ENCODE data around the gene ZBTB20. TPM values are rescaled to one million over a fixed set of nuclear protein-coding genes. Genes with fewer than 3 reads are reported as not detected.

ZBTB20 gene
- polyA plus RNA-seq, 3 donors: 1.3 to 3.2 (median 2.0) TPM

GRCh38 chr3:114856835-114857234 lies 290.3 kb downstream of the ZBTB20 start:
- H3K27ac ChIP-seq (ENCODE audit: low read depth in 1 of 2, low read length in 2 of 2): no peak overlapping the region
- no peaks in the 10 kb centered on the region for H3K4me1 Mint-ChIP-seq
- no peak for DNase-seq
- no peaks in the 10 kb centered on the region for H3K9me3 ChIP-seq (replicated peaks in 1 of 2; ENCODE audit: control insufficient read depth in 1 of 2, insufficient read depth in 1 of 2, low read length in 2 of 2)
- TF ChIP-seq, protein P1, sequence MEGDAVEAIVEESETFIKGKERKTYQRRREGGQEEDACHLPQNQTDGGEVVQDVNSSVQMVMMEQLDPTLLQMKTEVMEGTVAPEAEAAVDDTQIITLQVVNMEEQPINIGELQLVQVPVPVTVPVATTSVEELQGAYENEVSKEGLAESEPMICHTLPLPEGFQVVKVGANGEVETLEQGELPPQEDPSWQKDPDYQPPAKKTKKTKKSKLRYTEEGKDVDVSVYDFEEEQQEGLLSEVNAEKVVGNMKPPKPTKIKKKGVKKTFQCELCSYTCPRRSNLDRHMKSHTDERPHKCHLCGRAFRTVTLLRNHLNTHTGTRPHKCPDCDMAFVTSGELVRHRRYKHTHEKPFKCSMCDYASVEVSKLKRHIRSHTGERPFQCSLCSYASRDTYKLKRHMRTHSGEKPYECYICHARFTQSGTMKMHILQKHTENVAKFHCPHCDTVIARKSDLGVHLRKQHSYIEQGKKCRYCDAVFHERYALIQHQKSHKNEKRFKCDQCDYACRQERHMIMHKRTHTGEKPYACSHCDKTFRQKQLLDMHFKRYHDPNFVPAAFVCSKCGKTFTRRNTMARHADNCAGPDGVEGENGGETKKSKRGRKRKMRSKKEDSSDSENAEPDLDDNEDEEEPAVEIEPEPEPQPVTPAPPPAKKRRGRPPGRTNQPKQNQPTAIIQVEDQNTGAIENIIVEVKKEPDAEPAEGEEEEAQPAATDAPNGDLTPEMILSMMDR (IDR thresholded peaks at IDR 0.05): no peak
- no peak overlapping the region for H3K9ac ChIP-seq (ENCODE audit: insufficient read depth, low read length, poor library complexity, severe bottlenecking)
- H3K79me2 ChIP-seq (ENCODE audit: insufficient read depth, low read length): no peaks in the 10 kb centered on the region
- H3K4me3 Mint-ChIP-seq: no peak overlapping the region
- no peak overlapping the region for H3K4me3 ChIP-seq (replicated peaks in 1 of 3; ENCODE audit: low read depth in 2 of 3, low read length in 3 of 3)
- H3K9me3 Mint-ChIP-seq: peaks cover 0 to 3% (median 0%) of the 10 kb centered on the region in 7 donors
- no peaks in the 10 kb centered on the region for H3K36me3 ChIP-seq (replicated peaks in 1 of 2; ENCODE audit: control insufficient read depth in 1 of 2, insufficient read depth in 2 of 2, low read length in 2 of 2)
- H4K20me1 ChIP-seq (ENCODE audit: insufficient read depth, low read length): no peaks in the 10 kb centered on the region
- peaks cover 0 to 1% (median 0%) of the 10 kb centered on the region in 3 donors for H3K27me3 Mint-ChIP-seq (ENCODE audit: low read depth in 3 of 3)
- no peak overlapping the region for H3K4me2 ChIP-seq (replicated peaks; ENCODE audit: extremely low read depth, low read length, poor library complexity, severe bottlenecking)
- H3K27me3 ChIP-seq (ENCODE audit: control insufficient read depth in 2 of 2, insufficient read depth in 2 of 2, low read length in 2 of 2): no peaks in the 10 kb centered on the region
- H2AFZ ChIP-seq (ENCODE audit: insufficient read depth, low read depth, low read length, poor library complexity, severe bottlenecking): no peak overlapping the region
- H3K36me3 Mint-ChIP-seq: no peaks in the 10 kb centered on the region
- intact Hi-C loops (cut with micrococcal nuclease): no loop called here
- H3K27ac Mint-ChIP-seq: no peak overlapping the region
- no CpG with 5 or more reads among the region's 1 CpG for WGBS (ENCODE audit: insufficient coverage)
- no peaks in the 10 kb centered on the region for H3K4me1 ChIP-seq (ENCODE audit: control insufficient read depth in 1 of 2, insufficient read depth in 2 of 2, low read length in 2 of 2)

- Mint-ChIP-seq H3K9me3 (peaks cover 0 to 3% (median 0%) of the 10 kb centered on the region in 7 donors), H3K36me3 (no peaks in the 10 kb centered on the region), H3K27me3 (ENCODE audit: low read depth in 3 of 3) (peaks cover 0 to 1% (median 0%) of the 10 kb centered on the region in 3 donors), H3K4me3 (no peak overlapping the region), H3K4me1 (no peaks in the 10 kb centered on the region), H3K27ac (no peak overlapping the region)
- Histone ChIP-seq H3K27ac (ENCODE audit: low read depth in 1 of 2, low read length in 2 of 2) (no peak overlapping the region), H3K27me3 (ENCODE audit: control insufficient read depth in 2 of 2, insufficient read depth in 2 of 2, low read length in 2 of 2) (no peaks in the 10 kb centered on the region), H3K79me2 (ENCODE audit: insufficient read depth, low read length) (no peaks in the 10 kb centered on the region), H4K20me1 (ENCODE audit: insufficient read depth, low read length) (no peaks in the 10 kb centered on the region), H3K4me1 (ENCODE audit: control insufficient read depth in 1 of 2, insufficient read depth in 2 of 2, low read length in 2 of 2) (no peaks in the 10 kb centered on the region), H3K9me3 (replicated peaks in 1 of 2; ENCODE audit: control insufficient read depth in 1 of 2, insufficient read depth in 1 of 2, low read length in 2 of 2) (no peaks in the 10 kb centered on the region), H3K36me3 (replicated peaks in 1 of 2; ENCODE audit: control insufficient read depth in 1 of 2, insufficient read depth in 2 of 2, low read length in 2 of 2) (no peaks in the 10 kb centered on the region), H2AFZ (ENCODE audit: insufficient read depth, low read depth, low read length, poor library complexity, severe bottlenecking) (no peak overlapping the region), H3K4me3 (replicated peaks in 1 of 3; ENCODE audit: low read depth in 2 of 3, low read length in 3 of 3) (no peak overlapping the region), H3K9ac (ENCODE audit: insufficient read depth, low read length, poor library complexity, severe bottlenecking) (no peak overlapping the region), H3K4me2 (replicated peaks; ENCODE audit: extremely low read depth, low read length, poor library complexity, severe bottlenecking) (no peak overlapping the region)
- TF ChIP-seq, protein P1 (IDR thresholded peaks at IDR 0.05): no peak
- intact Hi-C loops (cut with micrococcal nuclease): no loop called here
- no CpG with 5 or more reads among the region's 5 CpGs for WGBS (ENCODE audit: insufficient coverage)
- no peak for DNase-seq
These were observed 291.2 kb downstream of the ZBTB20 start for GRCh38 chr3:114855839-114856238.

Measured in CD14-positive monocyte (primary cell).